HepG2 (cell line): ENCODE data around the gene CDC34. TPM values are rescaled to one million over a fixed set of nuclear protein-coding genes. Genes with fewer than 3 reads are reported as not detected.
A peak's percentile ranks its signal among the peaks of the same experiment; 100 is the strongest.

ENCODE experiments used
- ELF3 ChIP-seq: IDR thresholded peaks from 2 replicates; pipeline ENCODE4 v1.6.1; 2016; ENCODE audit warnings: missing genetic modification reagents, missing compliant biosample characterization
- GATAD2A ChIP-seq: IDR thresholded peaks from 2 replicates; pipeline ENCODE4 v1.6.1; 2016
- KAT7 ChIP-seq: IDR thresholded peaks from 2 replicates; pipeline ENCODE4 v1.6.1; 2018; ENCODE audit warnings: borderline replicate concordance, missing compliant biosample characterization
- MAZ ChIP-seq, 2 experiments: sonication (generic) in 1 of 2; formaldehyde crosslinking in 1 of 2; IDR thresholded peaks; 2 replicates each; pipeline versions ENCODE4 v1.5.0 to v1.6.1; 2012 to 2020; ENCODE audit warnings: low read depth in 2 of 2, mild to moderate bottlenecking in 2 of 2, borderline replicate concordance in 1 of 2, improper control_type of control experiment in 1 of 2, low read length in 1 of 2, missing genetic modification reagents in 1 of 2, moderate library complexity in 1 of 2
- NCOR1 ChIP-seq: fragments of 200-600 bp; sonication (generic); IDR thresholded peaks from 2 replicates; pipeline ENCODE4 v1.7.0; 2017; ENCODE audit warnings: antibody characterized with exemption, low read length, borderline replicate concordance
- PCBP1 ChIP-seq: fragments of 200-400 bp; formaldehyde crosslinking; IDR thresholded peaks from 2 replicates; pipeline ENCODE4 v1.6.1; 2017; ENCODE audit warnings: mild to moderate bottlenecking, low read depth, low read length, borderline replicate concordance
- RARA ChIP-seq: IDR thresholded peaks from 2 replicates; pipeline ENCODE4 v1.6.1; 2016; ENCODE audit warnings: missing genetic modification reagents, missing compliant biosample characterization
- RBM39 ChIP-seq: fragments of 200-400 bp; formaldehyde crosslinking; IDR thresholded peaks from one replicate; pipeline ENCODE4 v1.6.1; 2018; ENCODE audit warnings: antibody characterized with exemption, mild to moderate bottlenecking, low read depth, low read length; ENCODE audit not compliant: poor library complexity, severe bottlenecking
- RERE ChIP-seq: IDR thresholded peaks from 2 replicates; pipeline ENCODE4 v1.6.1; 2016; ENCODE audit warnings: low read depth, missing genetic modification reagents, missing compliant biosample characterization
- ZBTB44 ChIP-seq: sonication (generic); formaldehyde crosslinking; IDR thresholded peaks from 2 replicates; pipeline ENCODE4 v1.4.0; 2020; ENCODE audit warnings: missing genetic modification reagents
- ZFY ChIP-seq: sonication (generic); formaldehyde crosslinking; IDR thresholded peaks from 2 replicates; pipeline ENCODE4 v1.4.0; 2020; ENCODE audit warnings: missing genetic modification reagents
- ZMYM3 ChIP-seq: sonication (generic); formaldehyde crosslinking; IDR thresholded peaks from 2 replicates; pipeline ENCODE4 v1.5.1; 2020; ENCODE audit warnings: mild to moderate bottlenecking, missing genetic modification reagents
- ZNF205 ChIP-seq: IDR thresholded peaks from 2 replicates; pipeline ENCODE4 v1.6.1; 2018; ENCODE audit warnings: missing biosample characterization, missing genetic modification reagents
- ZNF501 ChIP-seq: sonication (generic); formaldehyde crosslinking; IDR thresholded peaks from 2 replicates; pipeline ENCODE4 v1.5.1; 2020; ENCODE audit warnings: mild to moderate bottlenecking, moderate library complexity, missing genetic modification reagents
- ZNF510 ChIP-seq: sonication (generic); formaldehyde crosslinking; IDR thresholded peaks from 2 replicates; pipeline ENCODE4 v1.4.0; 2020; ENCODE audit warnings: low read depth, mild to moderate bottlenecking, missing genetic modification reagents
- polyA plus RNA-seq, 8 experiments: library from polyadenylated mRNA; depleted of rRNA in 3 of 8; stranded (reverse) in 7 of 8; unstranded in 1 of 8; fragments of >200 nt; fragmentation: Illumina TruSeq in 4 of 8; extraction: Trizol in 4 of 8; gene quantifications; 2 replicates each; pipeline versions ENCODE4 v1.2.1 to v1.2.3, GENCODE V29; 2011 to 2016; ENCODE audit warnings: low read depth in 4 of 8, missing spikeins in 1 of 8, mixed read lengths in 1 of 8; ENCODE audit not compliant: insufficient read depth in 1 of 8
- total RNA-seq, 5 experiments: library from RNA; depleted of rRNA; stranded (reverse); fragments of >200 nt; fragmentation: Illumina TruSeq; extraction: Trizol; gene quantifications; 2 replicates each; pipeline ENCODE4 v1.2.3, GENCODE V29; 2016; ENCODE audit warnings: low read depth in 1 of 5
- TF ChIP-seq, protein P1 (sequence below): sonication (generic); formaldehyde crosslinking; IDR thresholded peaks from 2 replicates; pipeline ENCODE4 v1.4.0; 2020; ENCODE audit warnings: missing genetic modification reagents
- TF ChIP-seq, protein P2 (sequence below): sonication (generic); formaldehyde crosslinking; IDR thresholded peaks from 2 replicates; pipeline ENCODE4 v1.5.1; 2020; ENCODE audit warnings: mild to moderate bottlenecking, moderate library complexity, missing genetic modification reagents

CDC34 gene
- total and polyA plus RNA-seq, 2 of the 13 experiments (the other 11 are each of a cell fraction or from before 2014, with no cell fraction given), result 138 to 150 TPM

GRCh38 chr19:530134-531008 lies 1.2 kb upstream of the CDC34 start (continued):
- TF ChIP-seq NCOR1, result peak; percentile 36; the same call in 1 of the 2 replicates
- no peak for TF ChIP-seq RERE (CRISPR knock-in tag)
- TF ChIP-seq ZMYM3, result peak; percentile 95
- TF ChIP-seq ZNF205, result no peak
- TF ChIP-seq ZNF510, result 0 out of 2 replicates have a peak, but pooled peaks have one; percentile 25
- TF ChIP-seq GATAD2A (CRISPR knock-in tag), result 0 out of 2 replicates have a peak, but pooled peaks have one; percentile 53
- TF ChIP-seq, protein P1, sequence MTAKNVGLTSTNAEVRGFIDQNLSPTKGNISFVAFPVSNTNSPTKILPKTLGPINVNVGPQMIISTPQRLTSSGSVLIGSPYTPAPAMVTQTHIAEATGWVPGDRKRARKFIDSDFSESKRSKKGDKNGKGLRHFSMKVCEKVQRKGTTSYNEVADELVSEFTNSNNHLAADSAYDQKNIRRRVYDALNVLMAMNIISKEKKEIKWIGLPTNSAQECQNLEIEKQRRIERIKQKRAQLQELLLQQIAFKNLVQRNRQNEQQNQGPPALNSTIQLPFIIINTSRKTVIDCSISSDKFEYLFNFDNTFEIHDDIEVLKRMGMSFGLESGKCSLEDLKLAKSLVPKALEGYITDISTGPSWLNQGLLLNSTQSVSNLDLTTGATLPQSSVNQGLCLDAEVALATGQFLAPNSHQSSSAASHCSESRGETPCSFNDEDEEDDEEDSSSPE (CRISPR knock-in tag), result no peak
- TF ChIP-seq ZBTB44 (CRISPR knock-in tag), result no peak
- peak; percentile 1; the same call in 1 of the 2 replicates for TF ChIP-seq ELF3 (CRISPR knock-in tag)
- peak; percentile 23; the same call in 1 of the 2 replicates for TF ChIP-seq KAT7
- TF ChIP-seq ZNF501 (CRISPR knock-in tag), result peak; percentile 80
- peak; percentile 19; the same call in 1 of the 2 replicates for TF ChIP-seq RARA (CRISPR knock-in tag)
- no peak for TF ChIP-seq PCBP1
- peak; percentile 74 for TF ChIP-seq RBM39
- peak; percentile 67 for TF ChIP-seq ZFY (CRISPR knock-in tag)
- TF ChIP-seq, protein P2, sequence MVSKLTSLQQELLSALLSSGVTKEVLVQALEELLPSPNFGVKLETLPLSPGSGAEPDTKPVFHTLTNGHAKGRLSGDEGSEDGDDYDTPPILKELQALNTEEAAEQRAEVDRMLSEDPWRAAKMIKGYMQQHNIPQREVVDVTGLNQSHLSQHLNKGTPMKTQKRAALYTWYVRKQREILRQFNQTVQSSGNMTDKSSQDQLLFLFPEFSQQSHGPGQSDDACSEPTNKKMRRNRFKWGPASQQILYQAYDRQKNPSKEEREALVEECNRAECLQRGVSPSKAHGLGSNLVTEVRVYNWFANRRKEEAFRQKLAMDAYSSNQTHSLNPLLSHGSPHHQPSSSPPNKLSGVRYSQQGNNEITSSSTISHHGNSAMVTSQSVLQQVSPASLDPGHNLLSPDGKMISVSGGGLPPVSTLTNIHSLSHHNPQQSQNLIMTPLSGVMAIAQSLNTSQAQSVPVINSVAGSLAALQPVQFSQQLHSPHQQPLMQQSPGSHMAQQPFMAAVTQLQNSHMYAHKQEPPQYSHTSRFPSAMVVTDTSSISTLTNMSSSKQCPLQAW, result peak; percentile 66; the same call in 1 of the 2 replicates
- peak; percentile 74; the same call in 1 of the 2 replicates for TF ChIP-seq MAZ (IDR thresholded peaks at IDR 0.05; ENCODE audit: borderline replicate concordance, low read depth, low read length)
- no peak for TF ChIP-seq MAZ (CRISPR knock-in tag; IDR thresholded peaks at IDR 0.05; ENCODE audit: low read depth)
